Measurements from ENCODE around the gene RAP2C. TPM values are rescaled to one million over a fixed set of nuclear protein-coding genes. Genes with fewer than 3 reads are reported as not detected.

The RAP2C gene
- total and polyA plus RNA-seq, 2 donors (not counting 3 experiments of a cell fraction or from before 2014, with no cell fraction given): 5.5 to 22.2 TPM

DNA sequence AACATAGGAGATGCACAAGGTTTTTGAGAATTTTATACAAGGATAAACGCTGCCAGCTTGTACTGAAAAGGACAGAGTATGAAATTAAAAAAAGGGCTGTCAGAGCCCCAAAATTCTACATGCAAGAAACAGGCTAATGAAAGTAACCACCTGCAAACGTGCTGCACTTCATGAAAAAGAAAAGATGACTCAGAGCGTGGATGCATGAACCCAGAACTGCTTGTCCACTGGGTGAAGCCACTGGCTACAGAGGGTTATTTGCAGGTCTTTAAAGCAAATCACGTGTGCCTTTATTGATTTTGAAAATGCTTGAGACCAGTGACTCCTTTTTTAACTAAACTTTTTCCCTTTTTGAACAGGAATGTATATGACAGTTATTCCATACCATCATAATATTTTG, 66.1 kb downstream of the RAP2C start:
- H3K27ac ChIP-seq (ENCODE audit: insufficient read depth, low read depth, low read length): no peak overlapping the region
- dilution Hi-C loops (cut with MboI; ENCODE audit: extremely low pct_ligation_motif_present, low sequenced_read_pairs) (no loop called here), intact Hi-C loops (cut with micrococcal nuclease) (no loop called here)
- peaks cover 0 to 2% of the 10 kb centered on the region in 2 experiments for H3K27me3 ChIP-seq (ENCODE audit: control insufficient read depth in 2 of 2, insufficient read depth in 2 of 2, low read length in 2 of 2)
- no peaks in the 10 kb centered on the region for H3K9me3 ChIP-seq (replicated peaks; ENCODE audit: control insufficient read depth, insufficient read depth, low read length)
- FAIRE-seq (no peak), DNase-seq (ENCODE audit: low read depth, low spot score) (no peak)
- H3K4me2 ChIP-seq (ENCODE audit: insufficient read depth, low read length): no peak overlapping the region
- H3K9me1 ChIP-seq (replicated peaks; ENCODE audit: control insufficient read depth, extremely low read depth, insufficient read depth, low read length): no peaks in the 10 kb centered on the region
- no peak overlapping the region for H2AFZ ChIP-seq (ENCODE audit: low read depth, low read length)
- no peaks in the 10 kb centered on the region for H3K79me2 ChIP-seq (ENCODE audit: control insufficient read depth, insufficient read depth, low read length)
- H3K4me3 ChIP-seq (replicated peaks in 1 of 3; ENCODE audit: insufficient read depth in 1 of 3, low read depth in 1 of 3, low read length in 3 of 3): no peak overlapping the region
- no peaks in the 10 kb centered on the region for H3K4me1 ChIP-seq (ENCODE audit: control insufficient read depth, extremely low read depth, insufficient read depth, low read length)
- no peak for TF ChIP-seq GATA2 (IDR thresholded peaks at IDR 0.05; ENCODE audit: insufficient read depth, insufficient read length, low read depth, low read length)
- CTCF ChIA-PET: no interaction called here
- H3K36me3 ChIP-seq (ENCODE audit: control insufficient read depth in 2 of 2, extremely low read depth in 1 of 2, insufficient read depth in 2 of 2, low read length in 2 of 2): no peaks in the 10 kb centered on the region
- no TSS peak for BruUV-seq (replicated peaks)
- H4K20me1 ChIP-seq (replicated peaks; ENCODE audit: control insufficient read depth, extremely low read depth, insufficient read depth, low read length): no peaks in the 10 kb centered on the region
- no peak overlapping the region for H3K9ac ChIP-seq (replicated peaks; ENCODE audit: extremely low read depth, insufficient read depth, low read length)
- POLR2A ChIA-PET: no interaction called here

Other genes with a start within 250 kb of the RAP2C start
- gene STK26, start 196.1 kb downstream of the RAP2C start, total RNA-seq: 3.7 and 5.2 TPM in 2 replicates
- 0.59 and 0.87 TPM in 2 replicates for gene STK26, start 196.1 kb downstream of the RAP2C start, polyA plus RNA-seq
- not detected in 2 replicates for gene FRMD7, start 91.4 kb downstream of the RAP2C start, total RNA-seq
- not detected in 2 replicates for gene FRMD7, start 91.4 kb downstream of the RAP2C start, polyA plus RNA-seq